Measurements from ENCODE around the gene ZNF804B.

The ZNF804B gene

DNA sequence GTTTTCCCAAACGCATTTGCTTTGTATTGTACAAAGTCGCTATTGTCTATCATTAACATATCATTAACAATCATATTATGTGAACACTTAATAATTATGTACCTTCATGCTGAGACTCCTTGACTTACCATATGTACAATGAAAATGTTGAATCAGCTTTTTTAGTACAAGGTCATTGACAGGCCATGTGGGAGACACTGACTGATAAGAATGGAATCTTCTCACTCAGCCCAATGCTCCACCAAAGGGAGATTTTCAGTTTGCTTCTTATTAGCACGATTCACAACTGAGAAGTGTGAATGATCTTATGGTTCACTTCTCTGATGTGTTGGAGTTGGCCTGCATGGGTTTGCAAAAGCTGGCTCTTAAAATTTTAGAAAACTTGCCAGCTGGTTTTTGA, 289.5 kb downstream of the ZNF804B start:
- H3K27ac Mint-ChIP-seq: no peak overlapping the region
- H3K4me3 Mint-ChIP-seq: no peak overlapping the region
- H3K36me3 Mint-ChIP-seq: no peaks in the 10 kb centered on the region
- peaks cover 2% of the 10 kb centered on the region for H3K9me3 Mint-ChIP-seq
- ATAC-seq (ENCODE audit: low read depth) (no peak), DNase-seq (ENCODE audit: low spot score in 2 of 2) (no peak)
- no peaks in the 10 kb centered on the region for H3K4me1 Mint-ChIP-seq
- no peaks in the 10 kb centered on the region for H3K27me3 Mint-ChIP-seq

DNA sequence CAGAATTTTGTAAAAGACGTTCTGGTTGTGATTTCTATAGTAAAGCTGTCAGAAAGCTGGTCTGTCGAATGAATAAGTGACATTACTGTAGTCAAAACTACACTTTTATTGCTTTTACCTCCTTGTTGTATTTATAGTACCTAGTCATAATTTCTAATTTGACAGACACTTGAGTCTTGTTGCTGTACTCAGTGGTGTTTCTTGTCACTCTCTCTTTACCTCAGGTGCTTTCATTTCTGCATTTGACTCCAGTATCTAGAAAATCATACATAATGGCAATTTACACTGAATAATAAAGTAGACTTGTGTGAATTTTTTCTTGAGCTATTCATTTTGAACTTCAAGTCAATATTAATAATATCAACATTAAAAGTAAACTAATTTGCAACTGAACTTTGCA, 293.6 kb downstream of the ZNF804B start:
- H3K4me3 Mint-ChIP-seq: no peak overlapping the region
- no peaks in the 10 kb centered on the region for H3K27me3 Mint-ChIP-seq
- H3K27ac Mint-ChIP-seq: no peak overlapping the region
- DNase-seq (ENCODE audit: low spot score in 2 of 2): no peak
- ATAC-seq (ENCODE audit: low read depth): no peak
- H3K36me3 Mint-ChIP-seq: no peaks in the 10 kb centered on the region
- H3K9me3 Mint-ChIP-seq: peaks cover 2% of the 10 kb centered on the region
- H3K4me1 Mint-ChIP-seq: no peaks in the 10 kb centered on the region

DNA sequence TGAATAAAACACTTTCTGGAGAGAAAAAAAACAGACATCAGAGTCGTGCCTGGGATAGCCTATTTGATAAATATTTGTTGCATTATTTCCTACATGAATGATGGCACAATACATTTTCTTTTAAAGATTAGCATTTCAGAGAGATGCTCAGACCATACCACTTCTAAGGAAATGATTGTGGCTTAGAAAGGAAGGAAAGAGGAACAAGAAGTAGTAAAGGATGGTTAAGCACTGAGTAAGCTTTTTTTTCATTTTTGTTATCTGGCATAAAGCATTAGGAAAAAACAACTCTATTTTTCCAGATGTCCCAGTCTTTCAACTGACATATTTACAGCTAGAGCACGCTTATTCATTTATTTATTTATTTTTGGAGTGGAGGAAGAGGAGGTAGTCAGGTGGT, 294.9 kb downstream of the ZNF804B start:
- Mint-ChIP-seq H3K9me3 (peaks cover 2% of the 10 kb centered on the region), H3K36me3 (no peaks in the 10 kb centered on the region), H3K27me3 (no peaks in the 10 kb centered on the region), H3K4me3 (no peak overlapping the region), H3K4me1 (no peaks in the 10 kb centered on the region), H3K27ac (no peak overlapping the region)
- ATAC-seq (ENCODE audit: low read depth) (no peak), DNase-seq (ENCODE audit: low spot score in 2 of 2) (no peak)

DNA sequence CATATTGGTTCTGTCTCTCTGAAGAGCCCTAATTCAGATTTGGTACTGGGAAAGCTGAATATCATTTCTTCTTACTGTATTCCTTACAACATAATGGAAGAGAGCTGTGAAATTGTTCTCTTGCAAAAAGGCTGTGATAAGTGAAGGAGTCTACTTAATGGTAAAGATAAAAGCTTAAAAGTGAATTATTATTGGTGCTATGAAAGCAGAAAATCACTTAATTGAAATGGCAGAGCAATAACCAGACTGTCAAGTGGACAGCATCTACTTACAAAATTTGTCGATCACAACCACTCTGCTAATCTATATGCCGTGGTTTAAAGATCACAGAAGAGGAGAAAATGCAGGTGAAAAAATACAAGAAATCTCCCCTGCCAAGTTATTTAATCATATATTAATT, 300.7 kb downstream of the ZNF804B start:
- H3K9me3 Mint-ChIP-seq: peaks cover 2% of the 10 kb centered on the region
- no peak for ATAC-seq (ENCODE audit: low read depth)
- H3K4me1 Mint-ChIP-seq: no peaks in the 10 kb centered on the region
- no peak for DNase-seq (ENCODE audit: low spot score in 2 of 2)
- no peak overlapping the region for H3K27ac Mint-ChIP-seq
- H3K4me3 Mint-ChIP-seq: no peak overlapping the region
- no peaks in the 10 kb centered on the region for H3K27me3 Mint-ChIP-seq
- no peaks in the 10 kb centered on the region for H3K36me3 Mint-ChIP-seq

DNA sequence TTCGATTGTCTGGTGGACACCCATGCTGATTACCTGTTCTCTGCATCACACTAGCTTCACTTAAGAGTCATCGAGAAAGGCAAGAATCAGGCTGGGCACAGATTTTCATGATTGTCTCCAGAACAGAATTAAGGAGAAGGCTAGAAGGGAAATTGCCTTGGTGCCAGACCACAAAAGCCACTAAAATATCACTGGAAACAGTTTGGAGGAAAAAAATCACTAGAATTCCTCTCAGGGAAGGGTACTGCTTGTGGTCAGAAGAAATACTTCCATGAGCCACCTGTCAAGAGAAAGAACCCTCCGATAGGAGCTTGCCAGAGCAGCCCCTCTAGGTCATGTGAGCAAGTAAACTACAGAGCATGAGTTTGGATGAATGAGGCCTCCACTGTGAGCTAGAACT, 305.3 kb downstream of the ZNF804B start:
- peaks cover 2% of the 10 kb centered on the region for H3K9me3 Mint-ChIP-seq
- no peaks in the 10 kb centered on the region for H3K36me3 Mint-ChIP-seq
- no peak overlapping the region for H3K4me3 Mint-ChIP-seq
- H3K27me3 Mint-ChIP-seq: no peaks in the 10 kb centered on the region
- ATAC-seq (ENCODE audit: low read depth): no peak
- H3K4me1 Mint-ChIP-seq: no peaks in the 10 kb centered on the region
- H3K27ac Mint-ChIP-seq: no peak overlapping the region
- no peak for DNase-seq (ENCODE audit: low spot score in 2 of 2)

DNA sequence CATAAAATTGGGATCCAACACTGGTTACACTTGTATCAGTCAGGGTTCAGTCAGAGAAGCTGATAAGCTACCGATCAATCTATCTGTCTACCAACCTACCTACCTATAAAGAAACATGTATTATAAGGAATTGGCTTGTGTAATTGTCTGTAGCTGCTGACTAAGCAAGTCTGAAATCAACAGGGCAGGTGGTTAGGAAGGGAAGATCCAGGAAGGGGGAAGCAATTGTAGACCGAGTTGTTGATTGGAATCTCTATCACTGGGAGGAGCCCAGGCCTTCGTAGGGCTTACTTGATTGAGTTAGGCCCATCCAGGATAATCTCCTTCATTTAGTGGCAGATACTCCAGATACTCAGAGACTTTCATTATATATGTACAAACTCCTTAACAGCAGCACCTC, 307.5 kb downstream of the ZNF804B start:
- no peak overlapping the region for H3K27ac Mint-ChIP-seq
- H3K4me3 Mint-ChIP-seq: no peak overlapping the region
- no peaks in the 10 kb centered on the region for H3K4me1 Mint-ChIP-seq
- DNase-seq (ENCODE audit: low spot score in 2 of 2) (no peak), ATAC-seq (ENCODE audit: low read depth) (no peak)
- no peaks in the 10 kb centered on the region for H3K36me3 Mint-ChIP-seq
- no peaks in the 10 kb centered on the region for H3K9me3 Mint-ChIP-seq
- no peaks in the 10 kb centered on the region for H3K27me3 Mint-ChIP-seq

DNA sequence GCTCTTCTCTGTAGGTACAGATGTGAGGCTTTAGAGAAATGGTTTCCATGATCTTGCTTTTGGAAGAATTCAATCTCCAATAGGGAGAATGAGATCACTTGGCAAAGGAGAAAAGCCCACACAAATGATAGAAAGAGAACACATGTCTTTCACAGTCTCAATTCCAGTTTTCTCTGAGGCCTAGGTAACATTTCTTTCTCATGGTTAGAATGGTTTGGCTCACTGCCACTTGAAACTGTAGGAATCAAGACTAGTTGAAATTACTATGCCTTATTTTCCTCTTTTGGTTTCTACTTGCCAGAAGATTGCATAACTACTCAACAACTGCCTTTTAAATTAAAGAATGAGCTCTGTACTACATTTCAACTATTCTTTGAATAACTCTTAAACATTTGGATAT, 312.6 kb downstream of the ZNF804B start:
- Mint-ChIP-seq H3K4me1 (no peaks in the 10 kb centered on the region), H3K27me3 (no peaks in the 10 kb centered on the region), H3K36me3 (no peaks in the 10 kb centered on the region), H3K9me3 (peaks cover 5% of the 10 kb centered on the region), H3K4me3 (no peak overlapping the region), H3K27ac (no peak overlapping the region)
- no peak for ATAC-seq (ENCODE audit: low read depth)
- no peak for DNase-seq (ENCODE audit: low spot score in 2 of 2)

DNA sequence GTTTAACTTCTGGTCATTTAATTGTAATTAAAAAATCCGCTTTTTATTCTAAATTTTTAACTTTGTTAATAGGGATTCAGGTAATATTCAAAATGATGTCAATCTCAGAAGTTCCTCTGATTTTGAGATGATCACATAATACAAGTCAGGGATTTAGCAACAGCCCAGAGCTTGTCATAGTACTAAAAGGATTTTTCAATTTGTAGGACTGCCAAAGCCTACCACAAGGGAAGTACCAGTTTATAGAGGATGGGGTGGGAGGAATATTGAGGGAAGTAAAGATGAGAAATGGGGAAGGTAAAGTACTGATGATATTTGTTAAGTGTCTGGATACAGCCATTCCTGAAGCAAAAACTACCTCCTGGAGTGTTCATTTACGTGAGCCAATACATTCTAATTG, 314.3 kb downstream of the ZNF804B start:
- H3K27me3 Mint-ChIP-seq: no peaks in the 10 kb centered on the region
- DNase-seq (ENCODE audit: low spot score in 2 of 2) (no peak), ATAC-seq (ENCODE audit: low read depth) (no peak)
- no peaks in the 10 kb centered on the region for H3K4me1 Mint-ChIP-seq
- H3K9me3 Mint-ChIP-seq: peaks cover 5% of the 10 kb centered on the region
- no peak overlapping the region for H3K27ac Mint-ChIP-seq
- no peaks in the 10 kb centered on the region for H3K36me3 Mint-ChIP-seq
- H3K4me3 Mint-ChIP-seq: no peak overlapping the region

DNA sequence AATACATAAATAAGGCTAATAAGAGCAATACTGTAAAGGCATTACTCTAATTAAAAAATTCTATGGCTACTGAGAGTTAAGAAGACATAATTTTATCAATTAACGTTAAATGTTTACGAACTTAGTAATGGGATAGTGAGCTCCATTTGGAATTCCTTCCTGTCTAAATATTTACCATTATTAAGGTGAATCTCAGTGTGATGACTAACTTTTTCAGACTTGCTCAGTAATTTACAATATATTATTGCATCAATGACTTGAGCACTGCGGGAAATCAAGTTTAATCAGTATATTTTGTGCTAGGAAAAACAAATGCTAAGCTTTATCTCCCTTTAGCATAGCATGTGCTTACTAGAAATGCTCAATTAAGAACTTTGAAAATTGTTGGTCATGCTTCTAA, 318.5 kb downstream of the ZNF804B start:
- Mint-ChIP-seq H3K36me3 (no peaks in the 10 kb centered on the region), H3K27ac (no peak overlapping the region), H3K27me3 (no peaks in the 10 kb centered on the region), H3K4me1 (no peaks in the 10 kb centered on the region), H3K9me3 (peaks cover 8% of the 10 kb centered on the region), H3K4me3 (no peak overlapping the region)
- ATAC-seq (ENCODE audit: low read depth) (no peak), DNase-seq (ENCODE audit: low spot score in 2 of 2) (no peak)

DNA sequence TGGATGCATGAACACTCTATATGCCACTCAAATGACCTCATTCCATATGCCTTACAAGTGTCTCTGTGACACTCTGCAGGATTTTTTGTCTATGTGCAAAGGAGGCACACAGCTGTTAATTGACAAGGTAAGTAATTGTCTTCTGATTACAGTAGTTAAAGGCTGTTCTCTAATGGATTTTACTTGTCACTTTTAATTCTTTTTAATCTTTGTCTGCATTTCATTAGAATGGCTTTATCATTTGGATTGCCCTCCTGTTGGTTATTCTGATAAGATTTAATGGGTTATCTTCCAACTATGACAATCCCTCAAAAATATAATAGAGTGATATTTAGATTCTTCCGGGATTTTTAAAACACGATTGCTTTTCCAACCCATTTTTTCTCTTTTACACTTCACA, 326.1 kb downstream of the ZNF804B start:
- Mint-ChIP-seq H3K27ac (no peak overlapping the region), H3K4me3 (no peak overlapping the region), H3K9me3 (peaks cover 2% of the 10 kb centered on the region), H3K4me1 (no peaks in the 10 kb centered on the region), H3K27me3 (no peaks in the 10 kb centered on the region), H3K36me3 (no peaks in the 10 kb centered on the region)
- no peak for DNase-seq (ENCODE audit: low spot score in 2 of 2)
- ATAC-seq (ENCODE audit: low read depth): no peak

DNA sequence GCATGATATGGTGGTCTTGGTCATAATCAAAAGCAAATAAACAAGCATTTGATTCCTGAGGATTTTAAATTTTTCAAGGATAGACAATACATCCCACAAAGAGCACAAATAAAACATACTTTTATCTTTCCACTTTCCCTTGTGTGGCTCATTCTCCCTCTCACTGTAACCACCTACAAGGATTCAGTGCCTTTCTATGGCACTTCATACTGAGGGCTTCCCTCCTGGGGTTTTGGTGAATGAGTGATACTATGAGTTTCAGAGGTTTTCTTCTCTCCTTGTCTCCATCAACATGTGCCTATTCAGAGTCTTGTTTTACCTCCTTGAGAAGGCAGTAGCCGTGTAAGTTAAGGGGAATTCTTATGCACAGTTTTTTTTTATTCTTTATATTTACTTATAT, 332.1 kb downstream of the ZNF804B start:
- H3K4me1 Mint-ChIP-seq: no peaks in the 10 kb centered on the region
- H3K36me3 Mint-ChIP-seq: no peaks in the 10 kb centered on the region
- H3K27ac Mint-ChIP-seq: no peak overlapping the region
- DNase-seq (ENCODE audit: low spot score in 2 of 2) (no peak), ATAC-seq (ENCODE audit: low read depth) (no peak)
- H3K27me3 Mint-ChIP-seq: no peaks in the 10 kb centered on the region
- no peak overlapping the region for H3K4me3 Mint-ChIP-seq
- peaks cover 2% of the 10 kb centered on the region for H3K9me3 Mint-ChIP-seq

DNA sequence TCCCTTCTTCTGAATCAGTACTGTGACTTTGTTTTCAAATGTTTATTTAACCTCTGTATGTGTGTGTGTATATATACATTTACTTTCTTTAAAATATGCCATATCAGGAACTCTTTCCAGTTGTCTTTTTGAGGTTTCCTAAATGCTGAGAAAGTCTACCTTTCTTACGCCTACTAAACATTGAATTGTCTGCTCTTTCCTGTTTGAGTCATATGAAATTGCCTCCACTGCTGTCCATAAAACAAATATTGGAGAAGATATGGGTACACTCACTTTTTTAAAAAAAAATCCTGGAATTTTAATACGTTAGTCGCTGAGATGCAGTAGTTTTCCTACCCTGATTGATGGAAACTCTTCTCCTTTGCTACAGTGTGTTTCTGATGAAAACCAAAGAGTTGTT, 334.8 kb downstream of the ZNF804B start:
- ATAC-seq (ENCODE audit: low read depth) (no peak), DNase-seq (ENCODE audit: low spot score in 2 of 2) (no peak)
- no peak overlapping the region for H3K27ac Mint-ChIP-seq

DNA sequence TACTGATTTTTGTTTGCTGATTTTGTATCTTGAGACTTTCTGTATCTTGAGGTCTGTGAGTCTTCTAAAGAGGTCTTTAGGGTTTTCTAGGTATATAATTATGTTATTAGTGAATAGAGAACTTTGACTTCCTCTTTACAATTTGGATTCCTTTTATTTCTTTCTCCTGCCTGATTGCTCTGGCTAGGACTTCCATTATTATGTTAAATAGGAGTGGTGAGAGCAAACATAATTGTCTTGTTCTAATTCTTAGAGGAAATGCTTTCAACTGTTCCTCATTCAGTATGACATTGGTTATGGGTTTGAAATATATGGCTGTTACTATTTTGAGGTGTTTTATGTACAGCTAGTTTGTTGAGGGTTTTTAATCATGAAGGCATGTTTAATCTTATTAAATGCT, 344.1 kb downstream of the ZNF804B start:
- H3K4me1 Mint-ChIP-seq: no peaks in the 10 kb centered on the region
- no peak overlapping the region for H3K4me3 Mint-ChIP-seq
- H3K9me3 Mint-ChIP-seq: peaks cover 2% of the 10 kb centered on the region
- no peaks in the 10 kb centered on the region for H3K36me3 Mint-ChIP-seq
- no peak for DNase-seq (ENCODE audit: low spot score in 2 of 2)
- ATAC-seq (ENCODE audit: low read depth): no peak
- no peak overlapping the region for H3K27ac Mint-ChIP-seq
- H3K27me3 Mint-ChIP-seq: no peaks in the 10 kb centered on the region

More for the DNA sequence above, 334.8 kb downstream of the ZNF804B start:
- H3K4me1 Mint-ChIP-seq: no peaks in the 10 kb centered on the region
- no peaks in the 10 kb centered on the region for H3K27me3 Mint-ChIP-seq
- no peak overlapping the region for H3K4me3 Mint-ChIP-seq
- no peaks in the 10 kb centered on the region for H3K36me3 Mint-ChIP-seq
- H3K9me3 Mint-ChIP-seq: no peaks in the 10 kb centered on the region

DNA sequence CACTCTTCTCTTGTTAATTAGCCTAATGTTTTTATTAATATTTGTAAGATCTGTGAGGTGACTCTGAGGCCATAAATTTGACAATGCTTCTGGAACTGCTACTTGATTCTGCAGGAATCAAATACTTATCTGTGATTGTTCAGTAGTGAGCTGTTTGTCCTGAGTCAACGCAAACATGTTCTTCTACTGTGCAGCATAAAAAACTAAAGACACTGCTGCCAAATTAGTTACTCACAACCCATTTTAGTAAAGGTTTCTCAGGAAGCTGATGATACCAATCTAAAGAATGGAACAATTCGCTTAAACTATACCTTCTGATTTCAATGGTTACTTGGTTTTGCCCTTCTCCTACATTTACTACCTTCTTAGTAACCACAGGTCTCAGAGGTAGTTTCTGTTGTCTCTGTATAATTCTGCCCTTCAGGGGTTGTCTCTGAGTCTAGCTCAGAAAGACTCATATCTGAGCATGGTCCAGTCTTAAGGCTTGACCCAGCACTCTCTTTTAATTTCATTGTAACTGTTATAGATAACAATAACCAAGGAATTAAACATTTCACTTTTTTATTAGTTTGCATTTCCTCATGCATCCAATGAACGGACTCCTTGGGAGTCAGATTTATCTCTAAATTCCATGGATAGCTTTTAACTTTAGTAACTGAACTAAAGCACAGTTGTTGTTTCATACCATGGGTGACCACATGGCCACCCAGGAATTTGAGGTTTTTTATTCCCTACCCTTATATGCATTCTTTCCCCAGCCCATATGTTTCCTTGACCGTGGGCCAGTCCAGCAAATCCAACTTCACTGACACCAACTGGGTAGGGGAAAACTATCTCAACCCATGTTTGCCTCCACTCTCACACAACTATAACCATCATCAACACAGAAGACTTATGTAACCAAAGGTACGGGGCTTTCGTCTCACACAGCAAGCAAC, 345.5 kb downstream of the ZNF804B start:
- Mint-ChIP-seq H3K36me3 (no peaks in the 10 kb centered on the region), H3K27ac (no peak overlapping the region), H3K4me1 (no peaks in the 10 kb centered on the region), H3K4me3 (no peak overlapping the region), H3K27me3 (no peaks in the 10 kb centered on the region), H3K9me3 (peaks cover 2% of the 10 kb centered on the region)
- DNase-seq (ENCODE audit: low spot score in 2 of 2): no peak
- ATAC-seq (ENCODE audit: low read depth): no peak

DNA sequence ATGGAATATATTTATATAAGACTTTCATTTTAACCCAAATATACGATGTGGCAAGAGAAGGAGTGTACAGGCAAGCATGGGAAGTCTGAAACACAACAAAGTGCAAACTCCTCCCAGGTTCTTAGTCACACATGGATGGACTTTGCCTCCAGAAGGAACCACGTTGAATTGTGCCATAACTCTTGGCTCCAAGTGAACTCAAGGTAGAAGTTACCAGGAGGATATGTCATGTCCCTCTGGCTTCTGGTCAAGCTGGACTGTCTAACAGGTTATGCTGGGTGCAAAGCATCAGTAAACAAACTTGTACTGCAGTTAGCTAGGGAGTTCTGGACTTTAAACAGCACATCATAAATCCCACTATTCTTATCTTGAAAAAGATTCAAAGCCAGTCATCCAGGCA, 364.4 kb downstream of the ZNF804B start:
- no peak for ATAC-seq (ENCODE audit: low read depth)
- Mint-ChIP-seq H3K4me1 (no peaks in the 10 kb centered on the region), H3K9me3 (peaks cover 7% of the 10 kb centered on the region), H3K27ac (no peak overlapping the region), H3K27me3 (no peaks in the 10 kb centered on the region), H3K36me3 (no peaks in the 10 kb centered on the region), H3K4me3 (no peak overlapping the region)
- DNase-seq (ENCODE audit: low spot score in 2 of 2): no peak
